GM21423 (cell line): ENCODE results near the gene OSTN.
"Not testable (repeated sequence)": the region's sequence is repeated elsewhere in the genome, so short reads cannot be mapped to it uniquely, and the experiment has no call there.

Experiments used
- ATAC-seq: cut with Tn5 transposase; IDR thresholded peaks from one replicate; pipeline ENCODE4 v1.9.1; 2021; ENCODE audit warnings: mild to moderate bottlenecking, moderate library complexity; ENCODE audit not compliant: unreplicated experiment

The OSTN gene, protein sequence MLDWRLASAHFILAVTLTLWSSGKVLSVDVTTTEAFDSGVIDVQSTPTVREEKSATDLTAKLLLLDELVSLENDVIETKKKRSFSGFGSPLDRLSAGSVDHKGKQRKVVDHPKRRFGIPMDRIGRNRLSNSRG

DNA sequence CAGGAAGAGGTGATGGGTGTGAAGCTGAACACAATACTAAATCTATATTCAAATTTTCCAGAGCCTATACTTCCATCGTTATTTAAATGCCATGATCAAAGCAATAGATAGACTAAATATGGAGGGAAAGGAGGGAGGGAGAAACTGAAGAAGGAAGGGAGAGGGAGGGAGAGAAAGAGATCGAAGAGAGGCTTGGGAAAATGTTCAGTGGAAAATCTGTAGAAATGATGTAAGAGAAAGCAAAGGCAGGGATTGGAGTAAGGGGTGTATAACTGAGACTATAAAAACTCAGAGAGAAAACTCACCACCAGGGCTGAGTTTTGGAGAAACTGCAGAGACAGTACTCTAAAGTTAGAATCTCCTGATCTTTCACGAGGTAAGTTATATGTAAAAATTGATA is at the start of gene OSTN:
Gene OSTN, plus strand, starts transcription at position 310 of the 400 bp plus-strand sequence. CDS start 13,292 bp downstream, outside the sequence.
- no peak for ATAC-seq

DNA sequence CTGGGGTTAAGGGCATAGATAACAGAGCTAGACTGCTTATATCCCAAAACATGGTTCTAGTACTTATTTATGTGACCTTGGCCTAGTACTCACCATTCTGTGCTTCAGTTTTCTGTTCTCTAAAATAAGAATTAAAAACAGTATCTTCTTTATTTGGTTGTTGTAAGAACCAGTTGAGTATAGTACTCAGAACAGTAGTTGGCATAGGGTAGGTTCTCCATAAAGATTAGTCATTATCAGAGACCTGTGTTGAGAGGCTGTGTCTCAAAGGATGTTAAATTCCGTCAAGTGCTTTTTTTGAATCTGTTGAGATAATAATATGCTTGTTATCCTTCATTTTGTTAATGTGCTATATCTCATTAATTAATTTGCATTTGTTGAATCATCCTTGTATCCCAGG is 47.4 kb upstream of the OSTN start:
- no peak for ATAC-seq

DNA sequence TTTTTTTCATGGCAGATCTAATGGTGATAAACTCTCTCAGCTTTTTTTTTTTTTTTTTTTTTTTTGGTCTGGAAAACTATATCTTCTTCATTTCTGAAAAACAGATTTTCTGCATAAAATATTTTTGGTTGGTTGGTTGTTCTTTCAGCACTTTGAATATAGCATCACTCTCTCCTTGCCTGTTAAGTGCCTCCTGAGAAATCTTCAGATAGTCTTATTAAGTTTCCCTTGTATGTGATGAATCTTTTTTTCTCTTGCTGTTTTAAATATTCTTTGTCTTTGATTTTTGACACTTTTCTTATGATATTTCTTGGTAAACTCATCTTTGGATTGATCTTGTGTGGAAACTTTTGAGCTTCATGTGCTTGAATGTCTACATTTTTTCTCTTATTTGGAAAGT is 44.2 kb upstream of the OSTN start:
- no peak for ATAC-seq

DNA sequence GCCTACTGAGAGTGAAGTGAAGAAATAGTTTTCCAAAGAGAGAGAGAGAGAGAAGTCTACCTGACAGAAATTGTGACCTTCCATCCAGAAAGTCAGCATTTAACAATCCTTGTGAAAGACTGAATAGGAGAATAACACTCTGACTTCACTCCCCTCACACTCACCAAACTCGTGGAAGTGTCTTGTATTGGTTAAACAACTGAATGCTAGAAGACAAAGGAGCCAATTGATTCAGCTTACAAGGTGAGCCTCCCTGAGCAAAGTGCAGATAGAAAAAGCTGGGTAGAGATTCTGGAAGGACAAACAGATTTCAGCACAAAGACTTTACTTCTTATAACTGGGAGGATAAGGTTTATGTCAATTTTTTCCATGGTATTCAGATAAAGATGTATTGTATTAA is 40.8 kb upstream of the OSTN start:
- ATAC-seq: no peak

DNA sequence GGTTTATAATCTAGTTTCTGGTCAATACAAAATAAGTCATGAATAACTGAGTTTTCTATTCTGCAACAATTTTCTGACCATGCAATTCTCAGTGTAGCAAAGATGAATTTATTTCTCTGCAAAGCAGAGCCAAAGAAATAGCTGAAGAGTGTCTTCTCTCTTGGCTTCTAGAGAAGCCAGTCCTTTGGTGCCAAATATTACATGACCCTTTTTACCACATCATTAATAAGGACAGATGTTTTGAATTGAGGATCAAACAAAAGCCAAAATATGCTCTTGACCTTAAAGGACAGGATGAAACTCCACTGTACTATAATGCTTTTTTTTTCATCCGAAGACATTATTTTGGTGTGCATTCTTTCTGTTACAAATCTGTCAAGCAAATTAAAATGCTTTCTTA is 40.2 kb upstream of the OSTN start:
- ATAC-seq: no peak

DNA sequence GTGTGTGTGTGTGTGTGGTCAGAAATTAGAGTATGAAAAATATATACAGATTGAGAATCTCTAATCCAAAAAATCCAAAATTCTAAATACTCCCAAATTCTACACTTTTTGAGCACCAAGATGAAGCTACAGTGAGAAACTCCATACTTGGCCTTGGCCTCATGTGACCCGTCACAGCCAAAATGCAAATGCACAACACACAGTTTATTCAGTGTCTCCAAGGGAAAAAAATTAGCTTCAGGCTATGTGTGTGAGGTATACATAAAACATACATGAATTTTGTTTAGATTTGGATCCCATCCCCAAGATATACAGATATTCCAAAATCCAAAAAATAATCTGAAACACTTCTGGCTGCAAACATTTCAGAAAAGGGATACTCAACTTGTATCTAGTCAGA is 33.2 kb upstream of the OSTN start:
- ATAC-seq: no peak

DNA sequence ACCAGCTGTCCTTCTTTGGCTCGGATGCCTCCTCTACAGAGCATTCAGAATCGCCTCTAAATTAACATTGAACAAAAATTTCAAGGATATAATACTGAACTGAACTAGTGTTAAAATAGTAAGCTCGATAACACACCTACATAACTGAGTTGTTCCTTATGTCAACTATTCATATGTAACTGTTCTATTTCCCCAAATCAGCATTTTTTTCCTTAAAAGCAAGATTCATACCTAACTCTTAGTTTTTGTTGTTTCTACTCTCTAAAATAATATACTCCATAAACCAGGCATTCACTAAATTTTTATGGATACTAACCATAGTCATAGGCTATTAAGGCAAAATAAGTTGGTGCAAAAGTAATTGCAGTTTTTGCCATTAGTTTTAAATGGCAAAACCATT is 32.7 kb upstream of the OSTN start:
- no peak for ATAC-seq

DNA sequence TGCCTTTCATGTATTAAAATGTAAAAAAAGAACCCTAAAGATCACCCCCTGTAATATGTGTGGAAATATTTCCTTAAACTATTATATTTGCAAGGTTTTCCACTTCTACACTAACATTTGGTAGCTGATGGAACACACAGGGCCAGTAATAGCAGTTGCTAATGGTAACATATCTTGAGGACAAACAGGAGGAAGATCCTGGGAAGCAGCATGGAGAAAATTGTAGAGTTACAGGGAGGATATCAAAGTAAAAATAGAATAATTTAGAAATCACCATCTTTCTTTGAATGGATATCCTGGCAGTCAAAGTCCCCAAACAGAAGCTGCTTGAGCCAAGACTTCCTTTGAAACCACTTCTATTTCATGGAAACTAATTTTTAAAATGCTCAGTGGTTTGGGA is 29.5 kb upstream of the OSTN start:
- ATAC-seq: no peak

DNA sequence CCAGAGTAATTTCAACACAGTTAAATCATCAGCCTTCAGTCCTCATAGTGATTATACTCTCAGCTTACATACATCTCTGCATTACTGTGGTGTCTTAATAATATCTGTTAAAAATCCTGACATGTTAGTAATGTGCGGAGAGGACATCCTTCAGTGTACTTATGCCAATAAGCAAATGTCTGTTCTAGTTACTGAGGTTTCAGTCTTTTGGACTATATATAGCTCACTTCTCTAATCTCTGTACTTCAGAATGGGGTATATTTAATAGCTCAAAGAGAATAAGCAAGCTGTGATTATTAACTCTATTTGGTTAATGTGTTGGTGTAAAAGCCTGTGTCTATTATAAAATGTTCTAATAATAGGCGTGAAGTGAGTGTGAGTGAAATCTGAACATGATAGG is 28.9 kb upstream of the OSTN start:
- no peak for ATAC-seq

DNA sequence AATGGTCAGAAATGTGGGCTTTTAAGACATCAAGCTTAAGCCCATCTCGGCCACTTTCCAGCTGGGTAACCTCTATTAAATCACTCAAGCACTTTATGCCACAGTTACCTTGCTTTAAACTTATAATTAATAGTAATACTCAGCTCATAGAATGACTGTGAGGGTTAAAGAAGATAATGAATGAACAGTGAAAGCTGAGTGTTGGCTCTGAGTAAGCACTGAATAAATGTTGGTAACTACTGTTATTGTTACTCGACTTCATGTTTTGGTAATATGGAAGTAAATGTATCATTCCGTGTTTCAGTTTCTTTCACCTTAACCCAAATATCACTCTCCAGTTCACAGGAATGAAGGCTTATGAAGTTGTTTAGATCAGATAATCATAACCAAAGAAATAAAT is 23.9 kb upstream of the OSTN start:
- no peak for ATAC-seq

DNA sequence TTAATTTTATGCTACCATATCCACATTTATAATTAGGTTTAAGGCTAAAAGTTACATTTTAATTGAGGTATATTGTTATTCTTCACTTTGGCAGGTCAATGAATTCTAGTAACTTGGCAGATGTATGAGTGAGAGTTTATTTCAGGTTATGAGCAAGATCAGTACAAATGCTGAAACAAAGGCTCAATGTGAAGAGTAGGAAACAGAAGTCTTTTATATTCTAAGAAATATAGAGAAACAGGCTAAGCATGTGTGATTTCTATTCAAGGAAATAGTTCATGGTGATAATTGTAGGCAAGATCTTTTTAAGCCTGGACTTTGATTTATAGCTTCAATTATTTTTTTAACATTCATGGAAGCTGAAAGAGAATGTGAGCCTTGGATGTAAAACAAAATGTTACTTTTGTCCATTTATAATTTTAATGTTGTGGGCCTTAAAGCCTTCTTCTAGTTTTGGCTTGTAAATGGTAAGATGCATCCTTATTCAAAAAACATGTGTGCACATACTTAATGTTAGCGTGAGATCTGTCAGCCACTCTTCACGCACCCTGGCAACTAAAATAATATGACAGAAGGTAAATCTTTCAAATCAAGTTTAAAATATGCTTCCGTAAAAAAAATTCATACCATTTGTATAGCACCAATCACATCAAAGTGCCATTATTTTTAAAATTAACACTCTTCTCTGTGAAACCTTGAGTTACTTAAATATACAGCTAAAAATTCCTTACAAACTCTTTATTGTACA is 22.8 kb upstream of the OSTN start:
- no peak for ATAC-seq

DNA sequence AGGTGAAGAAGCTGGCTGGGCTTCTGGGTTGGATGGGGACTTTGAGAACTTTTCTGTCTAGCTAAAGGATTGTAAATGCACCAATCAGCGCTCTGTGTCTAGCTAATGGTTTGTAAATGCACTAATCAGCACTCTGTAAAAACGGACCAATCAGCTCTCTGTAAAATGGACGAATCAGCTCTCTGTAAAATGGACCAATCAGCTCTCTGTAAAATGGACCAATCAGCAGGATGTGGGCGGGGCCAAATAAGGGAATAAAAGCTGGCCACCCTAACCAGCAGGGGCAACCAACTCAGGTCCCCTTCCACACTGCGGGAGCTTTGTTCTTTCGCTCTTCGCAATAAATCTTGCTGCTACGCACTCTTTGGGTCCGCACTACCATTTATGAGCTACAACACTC is 13.7 kb upstream of the OSTN start:
- ATAC-seq: not testable (repeated sequence)

DNA sequence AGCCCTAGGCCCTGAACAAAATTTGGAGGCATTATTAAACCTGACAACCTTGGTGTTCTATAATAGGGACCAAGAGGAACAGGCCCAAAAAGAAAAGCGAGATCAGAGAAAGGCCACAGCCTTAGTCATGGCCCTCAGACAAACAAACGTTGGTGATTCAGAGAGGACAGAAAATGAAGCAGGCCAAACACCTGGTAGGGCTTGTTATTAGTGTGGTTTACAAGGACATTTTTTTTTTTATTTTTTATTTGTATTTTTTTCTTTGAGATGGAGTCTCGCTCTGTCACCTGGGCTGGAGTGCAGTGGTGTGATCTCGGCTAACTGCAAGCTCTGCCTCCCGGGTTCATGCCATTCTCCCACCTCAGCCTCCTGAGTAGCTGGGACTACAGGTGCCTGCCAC is 10.8 kb upstream of the OSTN start:
- ATAC-seq: not testable (repeated sequence)

DNA sequence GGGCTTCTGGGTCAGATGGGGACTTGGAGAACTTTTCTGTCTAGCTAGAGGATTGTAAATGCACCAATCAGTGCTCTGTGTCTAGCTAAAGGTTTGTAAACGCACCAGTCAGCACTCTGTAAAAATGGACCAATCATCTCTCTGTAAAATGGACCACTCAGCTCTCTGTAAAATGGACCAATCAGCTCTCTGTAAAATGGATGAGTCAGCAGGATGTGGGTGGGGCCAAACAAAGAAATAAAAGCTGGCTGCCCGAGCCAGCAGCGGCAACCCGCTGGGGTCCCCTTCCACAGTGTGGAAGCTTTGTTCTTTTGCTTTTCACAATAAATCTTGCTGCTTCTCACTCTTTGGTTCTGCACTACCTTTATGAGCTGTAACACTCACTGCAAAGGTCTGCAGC is 6.8 kb upstream of the OSTN start:
- ATAC-seq: not testable (repeated sequence)

DNA sequence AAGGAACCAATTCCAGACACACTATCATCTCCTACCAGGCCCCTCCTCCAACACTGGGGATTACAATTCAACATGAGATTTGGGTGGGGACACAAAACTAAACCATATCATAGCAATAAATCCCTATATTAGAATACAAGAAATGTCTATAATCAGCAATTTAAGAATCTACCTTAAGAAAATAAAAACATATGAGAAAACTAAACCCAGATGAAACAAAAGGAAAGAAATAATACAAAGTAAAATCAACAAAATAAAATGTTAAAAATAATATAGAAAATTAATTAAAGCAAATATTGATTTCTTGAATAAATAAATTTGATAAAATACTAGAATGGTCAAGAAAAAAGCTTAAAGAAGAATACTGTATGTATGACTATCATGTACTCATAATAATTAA is 6.1 kb upstream of the OSTN start:
- ATAC-seq: no peak

DNA sequence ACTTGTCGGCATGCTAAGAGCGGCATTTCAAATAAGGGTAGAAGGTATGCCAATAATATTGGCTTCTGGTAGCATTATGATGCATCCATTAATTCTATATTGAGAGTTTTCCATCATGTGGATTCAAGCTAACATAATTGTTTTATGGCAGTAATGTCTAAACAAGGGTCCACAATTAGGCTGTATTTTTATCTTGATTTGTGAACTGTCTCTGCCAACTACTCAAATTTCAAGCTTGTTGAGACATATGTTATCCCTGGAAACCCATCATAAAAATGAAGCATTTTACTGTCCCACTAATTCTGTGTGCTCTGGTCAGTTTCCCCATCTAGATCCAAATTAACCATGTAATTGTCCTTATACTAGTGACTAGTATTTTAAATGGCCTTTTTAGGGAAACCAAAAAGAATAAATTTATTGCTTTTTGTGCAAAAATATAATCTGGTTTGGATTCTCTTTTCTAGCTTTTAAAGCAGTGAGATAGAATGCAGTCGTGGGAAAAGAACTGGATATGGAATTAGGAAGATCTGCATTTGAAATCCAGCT is 1.2 kb upstream of the OSTN start:
- ATAC-seq: no peak

DNA sequence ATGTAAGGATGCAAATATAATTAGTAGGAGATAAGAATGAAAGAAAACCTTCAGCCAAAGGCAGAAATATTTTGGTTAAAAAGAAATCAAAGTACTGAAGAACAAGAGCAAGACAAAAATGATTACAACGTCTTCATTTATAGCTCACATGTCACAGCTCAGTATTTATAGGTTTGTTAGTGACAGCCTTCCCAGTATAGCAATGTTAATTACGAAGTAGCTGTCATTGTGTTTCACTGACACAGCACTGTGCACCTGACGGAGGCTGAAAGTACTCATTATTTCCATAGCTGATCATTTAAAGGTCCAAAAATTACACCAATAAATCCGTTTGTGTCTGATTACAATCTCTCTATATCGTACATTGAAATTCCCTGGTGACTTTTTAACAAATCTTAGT is 561 bp upstream of the OSTN start:
- ATAC-seq: no peak

DNA sequence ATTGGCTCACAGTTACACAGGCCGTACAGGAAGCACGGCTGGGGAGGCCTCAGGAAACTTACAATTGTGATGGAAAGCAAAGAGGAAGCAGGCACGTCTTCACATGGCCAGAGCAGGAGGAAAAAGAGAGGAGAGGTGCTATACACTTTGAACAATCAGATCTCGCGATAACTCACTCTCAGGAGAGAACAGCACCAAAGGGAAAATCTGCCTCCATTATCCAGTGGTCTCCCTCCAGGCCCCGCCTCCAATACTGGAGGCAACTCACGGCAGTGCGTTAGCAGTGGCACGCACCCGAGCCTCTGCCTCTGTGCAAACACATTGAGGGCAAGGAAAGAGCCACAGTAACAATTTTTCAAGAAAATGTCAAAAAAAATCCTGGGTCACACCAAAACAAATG is 11.0 kb downstream of the OSTN start:
- ATAC-seq: no peak

DNA sequence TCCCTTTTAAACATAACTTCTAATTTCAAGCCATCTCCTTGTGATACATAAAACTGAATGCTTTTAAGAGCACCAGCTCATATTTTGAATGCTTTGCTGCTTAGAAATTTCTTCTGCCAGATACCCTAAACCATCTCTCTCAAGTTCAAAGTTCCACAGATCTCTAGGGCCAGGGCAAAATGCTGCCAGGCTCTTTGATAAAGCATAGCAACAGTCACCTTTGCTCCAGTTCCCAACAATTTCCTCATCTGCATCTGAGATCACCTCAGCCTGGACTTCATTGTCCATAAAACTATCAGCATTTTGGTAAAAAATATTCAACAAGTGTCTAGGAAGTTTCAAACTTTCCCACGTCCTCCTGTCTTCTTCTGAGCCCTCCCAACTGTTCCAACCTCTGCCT is 17.5 kb downstream of the OSTN start:
- no peak for ATAC-seq

DNA sequence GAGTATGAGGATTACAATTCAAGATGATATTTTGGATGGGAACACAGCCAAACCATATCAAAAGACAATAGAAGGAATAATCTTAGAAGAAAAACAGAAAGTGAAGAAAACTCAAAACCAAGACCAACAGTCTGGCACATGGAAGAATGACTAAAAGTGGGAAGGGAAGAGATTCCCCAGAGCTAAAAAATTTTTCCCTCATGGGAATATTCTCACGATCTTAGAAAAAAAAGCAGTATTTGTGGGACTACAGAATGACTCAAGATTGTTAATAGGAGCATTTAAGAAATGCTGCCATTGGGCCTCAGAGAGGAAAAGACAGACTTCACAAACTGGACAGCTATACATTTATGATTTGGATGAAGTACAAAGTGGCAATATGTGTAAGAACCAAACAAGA is 18.3 kb downstream of the OSTN start:
- ATAC-seq: no peak

DNA sequence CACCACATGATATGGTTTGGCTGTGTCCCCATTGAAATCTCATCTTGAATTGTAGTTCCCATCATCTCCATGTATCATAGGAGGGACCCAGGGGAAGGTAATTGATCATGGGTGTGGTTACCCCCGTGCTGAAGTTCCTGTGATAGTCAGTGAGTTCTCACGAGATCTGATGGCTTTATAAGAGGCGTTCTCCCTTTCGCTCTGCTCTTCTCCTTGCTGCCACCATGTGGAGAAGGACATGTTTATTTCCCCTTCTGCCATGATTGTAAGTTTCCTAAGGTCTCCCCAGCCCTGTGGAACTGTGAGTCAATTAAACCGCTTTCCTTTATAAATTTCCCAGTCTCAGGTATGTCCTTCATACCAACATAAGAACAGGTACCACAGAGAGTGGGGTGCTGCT is 21.9 kb downstream of the OSTN start:
- no peak for ATAC-seq

DNA sequence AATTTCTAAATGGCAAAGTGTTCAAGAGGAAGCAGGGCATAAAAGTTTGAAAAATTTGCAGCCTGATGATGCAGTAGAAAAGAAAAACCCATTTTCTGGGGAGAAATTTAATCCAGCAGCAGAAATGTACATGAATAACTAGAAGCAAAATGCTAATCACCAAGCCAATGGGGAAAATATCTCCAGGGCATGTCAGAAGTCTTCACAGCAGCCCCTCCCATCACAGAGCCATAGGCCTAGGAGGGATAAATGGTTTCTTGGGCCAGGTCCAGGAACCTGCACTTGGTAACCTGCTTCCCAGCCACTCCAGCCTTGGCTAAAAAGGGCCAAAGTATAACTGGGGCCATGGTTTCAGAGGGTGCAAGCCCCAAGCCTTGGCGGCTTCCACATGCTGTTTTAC is 22.6 kb downstream of the OSTN start:
- no peak for ATAC-seq

DNA sequence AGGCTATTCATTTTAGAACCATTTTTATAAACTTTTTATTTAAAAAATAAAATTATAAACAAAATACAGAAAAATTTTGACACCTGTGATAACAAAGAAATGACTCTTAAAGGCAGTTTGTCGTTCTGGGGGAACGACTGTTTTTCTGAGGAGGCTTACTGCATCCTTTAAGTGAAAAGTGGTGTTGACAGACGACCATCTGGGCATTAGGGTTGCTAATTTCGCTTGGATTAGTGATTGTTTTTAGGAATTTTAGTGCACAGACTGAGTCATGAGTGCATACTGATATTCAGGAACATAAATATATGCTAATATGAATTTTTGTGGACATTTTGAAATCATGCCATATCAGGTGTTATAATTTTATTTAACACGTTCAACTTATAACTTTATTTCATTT is 28.5 kb downstream of the OSTN start:
- no peak for ATAC-seq
